ENCODE data around the gene DCN. TPM values are rescaled to one million over a fixed set of nuclear protein-coding genes. Genes with fewer than 3 reads are reported as not detected.

DCN gene
- total RNA-seq, 2 experiments from 2014 or later: not detected

GRCh38 chr12:91109581-91110310 lies 72.9 kb downstream of the DCN start:
- no peaks in the 10 kb centered on the region for H3K36me3 Mint-ChIP-seq (ENCODE audit: low read depth)
- no peak overlapping the region for H3K4me3 Mint-ChIP-seq
- DNase-seq (no peak), ATAC-seq (no peak)
- no peak overlapping the region for H3K27ac Mint-ChIP-seq
- peaks cover 5% of the 10 kb centered on the region for H3K27me3 Mint-ChIP-seq
- no peaks in the 10 kb centered on the region for H3K4me1 Mint-ChIP-seq
- intact Hi-C loops (cut with DNase I, micrococcal nuclease): loop anchor here (1.0 to 5.0 kb wide), 2 partner anchors 131 to 147 kb away; no protein-coding TSS in a partner anchor
- no peaks in the 10 kb centered on the region for H3K9me3 Mint-ChIP-seq (ENCODE audit: low read depth)
- POLR2A ChIA-PET: no interaction called here
- CTCF ChIA-PET: interaction anchor here (1.1 to 3.9 kb wide), 6 partner anchors 13 to 164 kb away, joined by 3 to 28 read pairs (median 6); no protein-coding TSS in a partner anchor

GRCh38 chr12:91109148-91109564 lies 73.5 kb downstream of the DCN start:
- DNase-seq: peak; percentile 79
- intact Hi-C loops (cut with DNase I, micrococcal nuclease): loop anchor here (1.0 to 5.0 kb wide), 2 partner anchors 131 to 147 kb away; no protein-coding TSS in a partner anchor
- Mint-ChIP-seq H3K4me3 (no peak overlapping the region), H3K27ac (no peak overlapping the region), H3K36me3 (ENCODE audit: low read depth) (no peaks in the 10 kb centered on the region), H3K9me3 (ENCODE audit: low read depth) (no peaks in the 10 kb centered on the region), H3K27me3 (peaks cover 5% of the 10 kb centered on the region), H3K4me1 (no peaks in the 10 kb centered on the region)
- ChIA-PET CTCF (interaction anchor here (0.6 to 3.9 kb wide), 16 partner anchors 14 to 219 kb away, joined by 3 to 28 read pairs (median 4); no protein-coding TSS in a partner anchor), POLR2A (no interaction called here)
- no peak for ATAC-seq

GRCh38 chr12:91108196-91108755 lies 74.3 kb downstream of the DCN start:
- ChIA-PET CTCF (interaction anchor here (0.6 to 3.9 kb wide), 18 partner anchors 9 to 220 kb away, joined by 3 to 28 read pairs (median 4); no protein-coding TSS in a partner anchor), POLR2A (interaction anchor here (0.6 kb wide), 1 partner anchor 44 kb away, joined by 3 read pairs; no protein-coding TSS in a partner anchor)
- ATAC-seq: no peak

GRCh38 chr12:91106283-91106682 lies 76.3 kb downstream of the DCN start:
- H3K9me3 Mint-ChIP-seq (ENCODE audit: low read depth): no peaks in the 10 kb centered on the region
- no peak overlapping the region for H3K27ac Mint-ChIP-seq
- intact Hi-C loops (cut with DNase I, micrococcal nuclease): loop anchor here in 1 of 2 experiments (5.0 kb wide), 1 partner anchor 144 kb away; no protein-coding TSS in a partner anchor
- ATAC-seq (no peak), DNase-seq (no peak)
- ChIA-PET POLR2A (no interaction called here), CTCF (no interaction called here)
- H3K27me3 Mint-ChIP-seq: peaks cover 5% of the 10 kb centered on the region
- no peaks in the 10 kb centered on the region for H3K36me3 Mint-ChIP-seq (ENCODE audit: low read depth)
- no peak overlapping the region for H3K4me3 Mint-ChIP-seq
- no peaks in the 10 kb centered on the region for H3K4me1 Mint-ChIP-seq

More at GRCh38 chr12:91108196-91108755, 74.3 kb downstream of the DCN start:
- H3K27ac Mint-ChIP-seq: no peak overlapping the region
- peaks cover 5% of the 10 kb centered on the region for H3K27me3 Mint-ChIP-seq
- H3K4me3 Mint-ChIP-seq: no peak overlapping the region
- no peaks in the 10 kb centered on the region for H3K36me3 Mint-ChIP-seq (ENCODE audit: low read depth)
- DNase-seq: no peak
- intact Hi-C loops (cut with DNase I, micrococcal nuclease): loop anchor here in 1 of 2 experiments (1.0 to 5.0 kb wide), 2 partner anchors 130 to 146 kb away; no protein-coding TSS in a partner anchor
- no peaks in the 10 kb centered on the region for H3K4me1 Mint-ChIP-seq
- H3K9me3 Mint-ChIP-seq (ENCODE audit: low read depth): no peaks in the 10 kb centered on the region

GRCh38 chr12:91105807-91106206 lies 76.8 kb downstream of the DCN start:
- POLR2A ChIA-PET: no interaction called here
- H3K4me3 Mint-ChIP-seq: no peak overlapping the region
- CTCF ChIA-PET: no interaction called here
- no peak for DNase-seq
- no peaks in the 10 kb centered on the region for H3K4me1 Mint-ChIP-seq
- no peak overlapping the region for H3K27ac Mint-ChIP-seq
- intact Hi-C loops (cut with DNase I, micrococcal nuclease): loop anchor here in 1 of 2 experiments (5.0 kb wide), 1 partner anchor 144 kb away; no protein-coding TSS in a partner anchor
- H3K9me3 Mint-ChIP-seq (ENCODE audit: low read depth): no peaks in the 10 kb centered on the region
- ATAC-seq: no peak
- peaks cover 5% of the 10 kb centered on the region for H3K27me3 Mint-ChIP-seq
- no peaks in the 10 kb centered on the region for H3K36me3 Mint-ChIP-seq (ENCODE audit: low read depth)

- H3K9me3 Mint-ChIP-seq (ENCODE audit: low read depth): no peaks in the 10 kb centered on the region
- ChIA-PET CTCF (no interaction called here), POLR2A (no interaction called here)
- H3K27ac Mint-ChIP-seq: no peak overlapping the region
- no peak for DNase-seq
- ATAC-seq: no peak
- H3K4me1 Mint-ChIP-seq: no peaks in the 10 kb centered on the region
- peaks cover 5% of the 10 kb centered on the region for H3K27me3 Mint-ChIP-seq
- H3K36me3 Mint-ChIP-seq (ENCODE audit: low read depth): no peaks in the 10 kb centered on the region
- no peak overlapping the region for H3K4me3 Mint-ChIP-seq
- intact Hi-C loops (cut with DNase I, micrococcal nuclease): loop anchor here in 1 of 2 experiments (5.0 kb wide), 1 partner anchor 143 kb away; no protein-coding TSS in a partner anchor
Measured at GRCh38 chr12:91104812-91105466, 77.7 kb downstream of the DCN start.

GRCh38 chr12:91103624-91104023 lies 79.0 kb downstream of the DCN start:
- ChIA-PET CTCF (no interaction called here), POLR2A (no interaction called here)
- H3K4me3 Mint-ChIP-seq: no peak overlapping the region
- peaks cover 4% of the 10 kb centered on the region for H3K27me3 Mint-ChIP-seq
- no peaks in the 10 kb centered on the region for H3K4me1 Mint-ChIP-seq
- intact Hi-C loops (cut with DNase I, micrococcal nuclease): no loop called here
- DNase-seq: no peak
- no peak for ATAC-seq
- no peaks in the 10 kb centered on the region for H3K36me3 Mint-ChIP-seq (ENCODE audit: low read depth)
- H3K9me3 Mint-ChIP-seq (ENCODE audit: low read depth): no peaks in the 10 kb centered on the region
- H3K27ac Mint-ChIP-seq: no peak overlapping the region

- Mint-ChIP-seq H3K27me3 (peaks cover 4% of the 10 kb centered on the region), H3K4me1 (no peaks in the 10 kb centered on the region), H3K9me3 (ENCODE audit: low read depth) (no peaks in the 10 kb centered on the region), H3K36me3 (ENCODE audit: low read depth) (no peaks in the 10 kb centered on the region), H3K27ac (no peak overlapping the region), H3K4me3 (no peak overlapping the region)
- DNase-seq: no peak
- intact Hi-C loops (cut with DNase I, micrococcal nuclease): no loop called here
- POLR2A ChIA-PET: no interaction called here
- CTCF ChIA-PET: no interaction called here
- ATAC-seq: no peak
Measured at GRCh38 chr12:91103101-91103500, 79.5 kb downstream of the DCN start.

- ATAC-seq: no peak
- intact Hi-C loops (cut with DNase I, micrococcal nuclease): no loop called here
- no peak overlapping the region for H3K27ac Mint-ChIP-seq
- no peaks in the 10 kb centered on the region for H3K9me3 Mint-ChIP-seq (ENCODE audit: low read depth)
- no peaks in the 10 kb centered on the region for H3K4me1 Mint-ChIP-seq
- CTCF ChIA-PET: no interaction called here
- H3K36me3 Mint-ChIP-seq (ENCODE audit: low read depth): no peaks in the 10 kb centered on the region
- DNase-seq: no peak
- no peak overlapping the region for H3K4me3 Mint-ChIP-seq
- peaks cover 4% of the 10 kb centered on the region for H3K27me3 Mint-ChIP-seq
- POLR2A ChIA-PET: no interaction called here
Measured at GRCh38 chr12:91100906-91101305, 81.7 kb downstream of the DCN start.

- ChIA-PET POLR2A (no interaction called here), CTCF (interaction anchor here (1.0 to 1.3 kb wide), 2 partner anchors 9 to 11 kb away, joined by 3 read pairs; partner anchors contain the start of gene LUM)
- ATAC-seq (no peak), DNase-seq (no peak)
- Mint-ChIP-seq H3K9me3 (ENCODE audit: low read depth) (no peaks in the 10 kb centered on the region), H3K4me3 (no peak overlapping the region), H3K36me3 (ENCODE audit: low read depth) (no peaks in the 10 kb centered on the region), H3K27ac (no peak overlapping the region), H3K4me1 (no peaks in the 10 kb centered on the region), H3K27me3 (peaks cover 4% of the 10 kb centered on the region)
- intact Hi-C loops (cut with DNase I, micrococcal nuclease): no loop called here
Measured at GRCh38 chr12:91099836-91100235, 82.8 kb downstream of the DCN start.

- Mint-ChIP-seq H3K4me1 (no peaks in the 10 kb centered on the region), H3K9me3 (ENCODE audit: low read depth) (no peaks in the 10 kb centered on the region), H3K36me3 (ENCODE audit: low read depth) (no peaks in the 10 kb centered on the region), H3K27ac (no peak overlapping the region), H3K27me3 (peaks cover 5% of the 10 kb centered on the region), H3K4me3 (no peak overlapping the region)
- ATAC-seq (no peak), DNase-seq (no peak)
- ChIA-PET CTCF (interaction anchor here (1.0 to 1.3 kb wide), 2 partner anchors 9 to 12 kb away, joined by 3 read pairs; partner anchors contain the start of gene LUM), POLR2A (no interaction called here)
- intact Hi-C loops (cut with DNase I, micrococcal nuclease): no loop called here
Measured at GRCh38 chr12:91099341-91099740, 83.3 kb downstream of the DCN start.

Data from activated CD4-positive, alpha-beta T cell treated with anti-CD3 and anti-CD28 coated beads for 36 hours (primary cell).